Omental fat pad (tissue), 4 donors: ENCODE data around the gene PFKFB3. TPM values are rescaled to one million over a fixed set of nuclear protein-coding genes. Genes with fewer than 3 reads are reported as not detected.

Source experiments
- ATAC-seq: fragments of 150-250 bp; one replicate; pipeline ENCODE4 v1.9.1; 2016; ENCODE audit warnings: mild to moderate bottlenecking, moderate library complexity; ENCODE audit not compliant: low FRiP score
- DNase-seq: peaks from one replicate; pipeline ENCODE4 v3.0.0-alpha.2; 2019; ENCODE audit warnings: low spot score
- total RNA-seq, 4 donors: library from RNA; depleted of rRNA; stranded (reverse); fragments of >200 nt; gene quantifications; one replicate each; pipeline ENCODE4 v1.1.0, GENCODE V29; 2016
- TF ChIP-seq, protein P1 (sequence below), 3 donors: fragments of 450-650 bp; IDR thresholded peaks; one replicate each; pipeline ENCODE4 v1.5.1; 2016 to 2017; ENCODE audit warnings: antibody characterized with exemption in 3 of 3, mild to moderate bottlenecking in 3 of 3, moderate library complexity in 2 of 3

The PFKFB3 gene
- total RNA-seq, 4 donors from 2014 or later: 213 to 1,086 (median 354) TPM

DNA sequence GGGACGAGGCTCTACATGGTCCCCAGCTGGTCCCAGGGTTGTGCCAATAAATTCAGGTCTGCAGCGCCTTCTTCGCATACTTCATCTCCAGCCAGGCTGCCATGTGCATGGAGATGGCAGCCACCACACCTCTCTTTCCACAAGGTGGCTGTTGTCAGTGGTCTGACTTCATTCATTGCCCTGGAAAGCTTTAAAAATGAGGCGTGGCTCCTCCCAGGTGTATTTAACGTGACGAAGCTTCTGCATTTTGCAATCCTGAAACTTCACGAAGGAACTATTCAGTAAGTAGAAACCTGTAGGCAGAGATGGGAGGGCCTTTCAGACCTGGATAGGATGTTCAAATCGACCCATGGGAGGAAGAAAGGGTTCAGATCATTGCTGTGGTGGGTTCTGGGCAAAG is 53.7 kb downstream of the PFKFB3 start:
- TF ChIP-seq, protein P1, sequence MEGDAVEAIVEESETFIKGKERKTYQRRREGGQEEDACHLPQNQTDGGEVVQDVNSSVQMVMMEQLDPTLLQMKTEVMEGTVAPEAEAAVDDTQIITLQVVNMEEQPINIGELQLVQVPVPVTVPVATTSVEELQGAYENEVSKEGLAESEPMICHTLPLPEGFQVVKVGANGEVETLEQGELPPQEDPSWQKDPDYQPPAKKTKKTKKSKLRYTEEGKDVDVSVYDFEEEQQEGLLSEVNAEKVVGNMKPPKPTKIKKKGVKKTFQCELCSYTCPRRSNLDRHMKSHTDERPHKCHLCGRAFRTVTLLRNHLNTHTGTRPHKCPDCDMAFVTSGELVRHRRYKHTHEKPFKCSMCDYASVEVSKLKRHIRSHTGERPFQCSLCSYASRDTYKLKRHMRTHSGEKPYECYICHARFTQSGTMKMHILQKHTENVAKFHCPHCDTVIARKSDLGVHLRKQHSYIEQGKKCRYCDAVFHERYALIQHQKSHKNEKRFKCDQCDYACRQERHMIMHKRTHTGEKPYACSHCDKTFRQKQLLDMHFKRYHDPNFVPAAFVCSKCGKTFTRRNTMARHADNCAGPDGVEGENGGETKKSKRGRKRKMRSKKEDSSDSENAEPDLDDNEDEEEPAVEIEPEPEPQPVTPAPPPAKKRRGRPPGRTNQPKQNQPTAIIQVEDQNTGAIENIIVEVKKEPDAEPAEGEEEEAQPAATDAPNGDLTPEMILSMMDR (IDR thresholded peaks at IDR 0.05): no peak
- DNase-seq: no peak
- no peak for ATAC-seq

DNA sequence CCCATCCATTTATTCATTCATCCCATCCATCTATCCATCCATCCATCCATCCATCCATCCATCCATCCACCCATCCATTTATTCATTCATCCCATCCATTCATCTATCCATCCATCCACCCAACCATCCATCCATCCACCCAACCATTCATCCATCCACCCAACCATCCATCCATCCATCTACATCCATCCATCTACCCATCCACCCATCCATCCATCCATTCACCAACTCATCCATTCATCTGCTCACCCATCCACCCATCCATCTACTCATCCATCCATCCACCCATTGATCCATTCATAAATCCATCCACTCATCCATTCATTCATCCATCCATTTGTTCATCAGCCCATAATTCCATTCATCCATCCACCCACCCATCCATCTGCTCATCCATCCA is 56.4 kb downstream of the PFKFB3 start:
- TF ChIP-seq, protein P1 (IDR thresholded peaks at IDR 0.05): no peak
- DNase-seq: no peak
- ATAC-seq: no peak

DNA sequence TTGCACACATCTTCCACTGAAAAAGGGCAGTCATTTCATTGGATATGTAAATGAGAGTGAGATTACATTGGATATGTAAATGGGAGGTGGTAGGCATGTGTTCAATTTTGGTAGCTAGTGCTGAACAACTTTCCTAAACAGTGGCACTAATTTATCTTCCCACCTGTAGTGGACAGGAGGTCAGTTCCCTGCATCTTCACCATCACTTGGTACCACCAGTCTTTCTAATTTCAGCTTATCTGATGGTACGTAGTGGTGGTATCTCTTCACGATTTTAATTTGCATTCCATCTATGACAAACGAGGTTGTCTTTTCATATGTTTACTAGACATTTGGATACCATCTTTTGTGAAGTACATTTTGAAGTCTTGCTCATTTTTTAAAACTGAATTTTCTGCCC is 58.1 kb downstream of the PFKFB3 start:
- no peak for DNase-seq
- TF ChIP-seq, protein P1 (IDR thresholded peaks at IDR 0.05): no peak
- no peak for ATAC-seq

DNA sequence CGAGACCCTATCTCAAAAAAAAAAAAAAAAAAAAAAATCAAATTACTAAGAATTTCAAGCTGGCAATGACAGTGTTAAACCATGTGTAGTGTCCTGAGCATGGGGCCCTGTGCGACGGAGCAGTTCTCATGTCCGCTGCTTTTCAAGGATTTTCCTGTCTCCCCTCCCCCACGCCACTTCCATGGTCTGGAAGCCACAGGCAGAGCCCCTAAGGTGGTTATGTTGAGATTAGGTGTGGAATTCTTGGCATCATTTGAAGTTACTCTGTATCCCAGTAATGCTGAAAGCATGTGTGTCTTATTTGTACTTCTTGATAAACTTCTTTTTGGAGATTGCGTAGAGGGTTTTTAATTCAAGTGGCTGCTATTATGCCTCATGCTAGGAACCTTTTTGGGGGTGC is 65.2 kb downstream of the PFKFB3 start:
- DNase-seq (no peak), ATAC-seq (no peak)
- TF ChIP-seq, protein P1 (IDR thresholded peaks at IDR 0.05): no peak

DNA sequence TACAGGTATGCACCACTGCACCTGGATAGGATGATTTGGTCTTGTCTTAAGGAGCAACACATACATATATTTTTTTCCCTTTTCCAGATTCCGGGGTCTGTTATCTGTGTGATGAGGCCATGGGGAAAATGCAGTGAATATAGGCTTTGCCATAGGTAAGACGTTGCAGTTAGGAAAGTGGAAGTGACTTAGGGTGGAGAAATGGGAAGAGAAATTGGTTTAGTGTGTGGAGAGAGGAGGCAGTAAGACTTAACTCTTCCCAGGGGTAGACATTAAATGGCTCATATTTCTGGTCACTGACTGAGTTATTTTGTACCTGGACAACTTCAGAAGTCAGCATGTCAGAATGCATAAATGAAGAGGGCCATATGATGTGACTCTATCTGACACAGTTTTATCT is 66.7 kb downstream of the PFKFB3 start:
- ATAC-seq (no peak), DNase-seq (no peak)

DNA sequence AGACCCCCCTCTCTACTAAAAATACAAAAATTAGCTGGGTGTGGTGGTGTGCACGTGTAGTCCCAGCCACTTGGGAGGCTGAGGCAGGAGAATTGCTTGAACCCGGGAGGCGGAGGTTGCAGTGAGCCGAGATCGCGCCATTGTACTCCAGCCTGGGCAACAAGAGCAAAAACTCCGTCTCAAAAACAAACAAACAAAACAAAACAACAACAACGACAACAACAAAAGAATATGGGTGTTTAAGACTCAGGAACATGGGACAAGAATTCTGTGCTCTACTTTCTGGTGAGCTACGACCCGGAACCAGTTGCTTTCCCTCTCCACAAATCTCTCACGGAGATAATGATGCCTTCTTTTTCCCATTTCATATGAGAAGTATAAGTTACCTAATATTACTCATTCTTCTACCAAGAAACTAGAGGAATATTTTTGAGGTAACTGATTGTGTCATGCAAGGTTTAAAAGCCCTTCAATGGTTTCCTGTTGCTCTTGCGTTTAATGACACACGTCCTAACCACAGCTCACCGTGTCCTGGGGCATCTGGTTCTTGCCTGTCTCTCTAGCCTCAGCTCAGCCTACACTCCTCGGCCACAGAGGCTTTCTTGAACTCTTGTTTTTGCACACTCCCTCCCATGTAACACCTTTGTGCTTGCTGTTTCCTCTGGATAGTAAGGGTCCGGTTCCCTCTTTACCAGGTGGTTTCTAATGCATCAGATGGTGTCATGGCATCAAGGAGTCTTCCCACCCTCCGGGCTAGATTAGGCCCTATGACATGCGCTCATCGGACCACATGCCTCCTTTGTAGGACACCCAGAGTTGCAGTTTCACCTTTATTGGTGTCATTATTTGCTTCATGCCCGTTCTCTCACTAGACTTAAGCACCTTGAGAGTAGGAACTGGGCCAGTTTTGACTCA is 67.5 kb downstream of the PFKFB3 start:
- TF ChIP-seq, protein P1 (IDR thresholded peaks at IDR 0.05): no peak
- no peak for ATAC-seq
- DNase-seq: no peak

More for the DNA sequence above, 66.7 kb downstream of the PFKFB3 start:
- TF ChIP-seq, protein P1 (IDR thresholded peaks at IDR 0.05): no peak

DNA sequence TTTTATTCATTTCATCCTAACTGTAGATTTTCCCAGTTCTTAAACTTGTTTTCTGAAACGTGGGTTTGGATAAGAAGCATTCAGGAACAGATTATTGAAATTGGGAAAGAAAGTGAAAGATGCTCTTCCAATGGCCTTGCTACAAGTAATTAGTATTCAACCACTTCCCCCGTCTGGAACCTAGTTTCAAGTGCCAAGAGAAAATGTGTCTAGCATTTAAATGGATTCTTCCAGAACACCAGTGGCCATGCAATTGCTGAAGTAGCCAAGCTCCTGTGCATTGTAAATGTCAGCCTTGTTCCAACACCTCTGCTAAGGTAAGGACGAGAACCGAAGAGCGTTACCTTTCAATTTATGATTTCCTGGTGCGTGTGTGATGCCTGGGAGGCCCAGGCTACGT is 68.2 kb downstream of the PFKFB3 start:
- TF ChIP-seq, protein P1 (IDR thresholded peaks at IDR 0.05): no peak
- no peak for ATAC-seq
- DNase-seq: no peak
